Endothelial cell of umbilical vein (primary cell): ENCODE data around the gene TBC1D7. TPM values are rescaled to one million over a fixed set of nuclear protein-coding genes. Genes with fewer than 3 reads are reported as not detected.

ENCODE experiments used
- BruUV-seq: library from RNA; stranded (reverse); fragments of 400-500 nt; replicated peaks from 2 replicates; lab custom pipeline; 2021; lab: Mats Ljungman, UMichigan
- CTCF ChIA-PET: fragments of 300-600, 350-600 bp; sonication (Branson Sonifier 250); formaldehyde crosslinking; loops from one replicate; lab custom pipeline; 2021; ENCODE audit warnings: antibody characterized with exemption, inconsistent platforms; lab: Charles Lee
- POLR2A ChIA-PET: fragments of 300-600, 350-600 bp; sonication (Branson Sonifier 250); formaldehyde crosslinking; loops from one replicate; lab custom pipeline; 2021; ENCODE audit warnings: antibody characterized with exemption, inconsistent platforms; lab: Charles Lee
- DNase-seq: peaks from one replicate; pipeline ENCODE4 v3.0.0-alpha.2; 2011; ENCODE audit warnings: low read depth, low spot score
- FAIRE-seq: peaks from 2 replicates; lab custom pipeline; 2011; peaks lifted over from hg19 to GRCh38; lab: Jason Lieb, UNC
- H2AFZ ChIP-seq: 2 replicates; pipeline ENCODE4 v1.6.0; 2012; ENCODE audit warnings: low read depth, low read length, control low read depth, inconsistent platforms
- H3K27ac ChIP-seq: 2 replicates; pipeline ENCODE4 v1.5.1; 2011; ENCODE audit warnings: low read depth, mild to moderate bottlenecking, control low read depth, low read length, moderate library complexity; ENCODE audit not compliant: insufficient read depth
- H3K27me3 ChIP-seq, 2 experiments: 2 replicates each; pipeline versions ENCODE4 v1.6.0 to v1.6.1; 2011; ENCODE audit warnings: low read length in 2 of 2, mixed read lengths in 1 of 2; ENCODE audit not compliant: control insufficient read depth in 2 of 2, insufficient read depth in 2 of 2
- H3K36me3 ChIP-seq, 2 experiments: 2 replicates in 1 of 2; 3 replicates in 1 of 2; pipeline ENCODE4 v1.5.1; 2011; ENCODE audit warnings: low read length in 2 of 2, mild to moderate bottlenecking in 1 of 2, moderate library complexity in 1 of 2; ENCODE audit not compliant: control insufficient read depth in 2 of 2, insufficient read depth in 2 of 2; ENCODE audit errors: extremely low read depth in 1 of 2
- H3K4me1 ChIP-seq: 3 replicates; pipeline ENCODE4 v1.5.1; 2011; ENCODE audit warnings: mild to moderate bottlenecking, low read length; ENCODE audit not compliant: control insufficient read depth, insufficient read depth; ENCODE audit errors: extremely low read depth
- H3K4me2 ChIP-seq: 2 replicates; pipeline ENCODE4 v1.6.1; 2011; ENCODE audit warnings: low read length, control low read depth, mixed read lengths; ENCODE audit not compliant: insufficient read depth
- H3K4me3 ChIP-seq, 3 experiments: fragments of 200-600 bp in 1 of 3; sonication (generic), shearing (Covaris generic) in 1 of 3; replicated peaks in 1 of 3; 2 replicates each; pipeline ENCODE4 v1.5.1; 2011 to 2016; ENCODE audit warnings: control low read depth in 3 of 3, low read length in 3 of 3, mild to moderate bottlenecking in 2 of 3, inconsistent platforms in 1 of 3, low read depth in 1 of 3, moderate library complexity in 1 of 3; ENCODE audit not compliant: insufficient read depth in 1 of 3
- H3K79me2 ChIP-seq: 2 replicates; pipeline ENCODE4 v1.6.0; 2012; ENCODE audit warnings: low read length, inconsistent platforms; ENCODE audit not compliant: control insufficient read depth, insufficient read depth
- H3K9ac ChIP-seq: replicated peaks from 2 replicates; pipeline ENCODE3; 2011; ENCODE audit warnings: low read length, control low read depth; ENCODE audit not compliant: insufficient read depth; ENCODE audit errors: extremely low read depth
- H3K9me1 ChIP-seq: replicated peaks from 3 replicates; pipeline ENCODE4 v1.6.0; 2011; ENCODE audit warnings: mild to moderate bottlenecking, low read length; ENCODE audit not compliant: control insufficient read depth, insufficient read depth; ENCODE audit errors: extremely low read depth
- H3K9me3 ChIP-seq: replicated peaks from 2 replicates; pipeline ENCODE4 v1.5.1; 2012; ENCODE audit warnings: low read length, inconsistent platforms; ENCODE audit not compliant: control insufficient read depth, insufficient read depth
- H4K20me1 ChIP-seq: replicated peaks from 2 replicates; pipeline ENCODE3; 2011; ENCODE audit warnings: mild to moderate bottlenecking, low read length; ENCODE audit not compliant: control insufficient read depth, insufficient read depth; ENCODE audit errors: extremely low read depth
- EZH2 ChIP-seq: IDR thresholded peaks from 2 replicates; pipeline ENCODE4 v1.6.1; 2012; ENCODE audit warnings: borderline replicate concordance, low read depth, mild to moderate bottlenecking, moderate library complexity, low read length, inconsistent platforms; ENCODE audit not compliant: severe bottlenecking
- FOS ChIP-seq: IDR thresholded peaks from 2 replicates; pipeline ENCODE4 v1.6.1; 2011; ENCODE audit warnings: mild to moderate bottlenecking, low read length, moderate library complexity, borderline replicate concordance; ENCODE audit not compliant: insufficient read depth
- GATA2 ChIP-seq: IDR thresholded peaks from 2 replicates; pipeline ENCODE4 v1.7.0; 2011; ENCODE audit warnings: low read depth, mild to moderate bottlenecking, moderate library complexity, mixed read lengths, low read length; ENCODE audit not compliant: insufficient read length, insufficient read depth
- JUN ChIP-seq: IDR thresholded peaks from 2 replicates; pipeline ENCODE4 v1.6.1; 2011; ENCODE audit warnings: borderline replicate concordance, low read depth; ENCODE audit not compliant: insufficient read length, insufficient read depth
- MYC ChIP-seq: IDR thresholded peaks from one replicate; pipeline ENCODE4 v1.6.1; 2011; ENCODE audit warnings: mild to moderate bottlenecking, low read depth, low read length
- POLR2A ChIP-seq: IDR thresholded peaks from 2 replicates; pipeline ENCODE4 v1.6.1; 2012; ENCODE audit warnings: low read depth, mild to moderate bottlenecking, control low read depth, low read length
- POLR2AphosphoS5 ChIP-seq: IDR thresholded peaks from 2 replicates; pipeline ENCODE4 v1.6.1; 2012; ENCODE audit warnings: low read depth, mild to moderate bottlenecking, control low read depth, low read length, moderate library complexity; ENCODE audit not compliant: insufficient read depth
- dilution Hi-C: fragments of 300-500 bp; cut with MboI; formaldehyde crosslinking; loops from one replicate; pipeline ENCODE4 v1.15.0; 2019; ENCODE audit warnings: low sequenced_read_pairs; ENCODE audit not compliant: extremely low pct_ligation_motif_present
- intact Hi-C: fragments of 100-400 bp; cut with micrococcal nuclease; formaldehyde crosslinking; loops from one replicate; pipeline ENCODE4 v1.10.0; 2022
- polyA plus RNA-seq, 4 experiments: library from polyadenylated mRNA; depleted of rRNA in 3 of 4; stranded (reverse) in 3 of 4; unstranded in 1 of 4; fragments of >200 nt; gene quantifications; 2 replicates each; pipeline versions ENCODE4 v1.2.1 to v1.2.3, GENCODE V29; 2011 to 2012; ENCODE audit warnings: missing spikeins in 1 of 4
- total RNA-seq: library from RNA; stranded (reverse); gene quantifications from 2 replicates; pipeline ENCODE4 v1.2.3, GENCODE V29; 2021

The TBC1D7 gene
- total and polyA plus RNA-seq, 2 donors (not counting 3 experiments of a cell fraction or from before 2014, with no cell fraction given): 26.6 to 28.1 TPM

DNA sequence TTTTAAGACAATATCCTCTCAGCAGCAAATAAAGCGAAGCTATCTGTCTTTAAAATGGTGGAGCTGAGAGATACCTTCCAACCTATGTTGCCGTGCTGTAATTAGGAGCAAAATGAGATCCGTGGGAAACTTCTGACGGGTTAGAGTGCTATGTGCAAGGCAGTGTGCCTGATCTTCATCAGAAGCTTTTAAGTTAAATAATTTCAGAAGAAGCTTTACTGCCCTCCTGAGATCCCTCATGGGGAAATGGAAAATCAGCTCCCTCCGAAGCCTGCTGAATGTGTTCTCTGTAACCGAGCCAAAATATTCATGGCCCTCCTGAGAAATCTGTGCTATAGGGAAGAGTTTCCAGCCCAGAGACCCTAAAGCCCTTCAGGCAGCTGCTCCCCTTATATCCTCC lies 43.7 kb upstream of the TBC1D7 start:
- Histone ChIP-seq H3K9me3 (no peaks in the 10 kb centered on the region), H3K27me3 (no peaks in the 10 kb centered on the region), H3K4me3 (no peak overlapping the region), H3K9ac (no peak overlapping the region), H3K4me1 (peaks cover 22% of the 10 kb centered on the region), H3K79me2 (no peaks in the 10 kb centered on the region), H3K27ac (no peak overlapping the region), H2AFZ (no peak overlapping the region), H4K20me1 (no peaks in the 10 kb centered on the region), H3K36me3 (no peaks in the 10 kb centered on the region), H3K9me1 (no peaks in the 10 kb centered on the region), H3K4me2 (no peak overlapping the region)
- FAIRE-seq: no peak
- CTCF ChIA-PET: interaction anchor here (0.9 to 2.3 kb wide), 9 partner anchors 9 to 204 kb away, joined by 3 to 13 read pairs (median 5); partner anchors contain the start of genes GFOD1 and SIRT5
- intact Hi-C loops (loop anchor here (2.0 kb wide), 1 partner anchor 23 kb away; no protein-coding TSS in a partner anchor), dilution Hi-C loops (no loop called here)
- no peak for DNase-seq
- BruUV-seq: no TSS peak
- TF ChIP-seq GATA2 (no peak), POLR2AphosphoS5 (no peak), JUN (no peak), EZH2 (no peak), FOS (no peak), POLR2A (no peak), MYC (no peak)
- POLR2A ChIA-PET: no interaction called here

GRCh38 chr6:13371421-13372072 lies 43.2 kb upstream of the TBC1D7 start:
- no peaks in the 10 kb centered on the region for H3K27me3 ChIP-seq
- FAIRE-seq (no peak), DNase-seq (no peak)
- H2AFZ ChIP-seq: no peak overlapping the region
- intact Hi-C loops (loop anchor here (2.0 kb wide), 1 partner anchor 23 kb away; no protein-coding TSS in a partner anchor), dilution Hi-C loops (no loop called here)
- no peaks in the 10 kb centered on the region for H3K9me3 ChIP-seq
- CTCF ChIA-PET: interaction anchor here (0.9 to 2.3 kb wide), 8 partner anchors 8 to 203 kb away, joined by 3 to 13 read pairs (median 5); partner anchors contain the start of genes GFOD1 and SIRT5
- no peaks in the 10 kb centered on the region for H3K36me3 ChIP-seq
- no TSS peak for BruUV-seq
- TF ChIP-seq EZH2: no peak
- no peak for TF ChIP-seq FOS
- no peak for TF ChIP-seq JUN
- TF ChIP-seq GATA2: no peak
- no peaks in the 10 kb centered on the region for H3K79me2 ChIP-seq
- no peaks in the 10 kb centered on the region for H4K20me1 ChIP-seq
- POLR2A ChIA-PET: no interaction called here
- H3K9me1 ChIP-seq: no peaks in the 10 kb centered on the region
- no peak overlapping the region for H3K27ac ChIP-seq
- H3K4me1 ChIP-seq: peaks cover 23% of the 10 kb centered on the region
- no peak overlapping the region for H3K9ac ChIP-seq
- no peak overlapping the region for H3K4me2 ChIP-seq
- H3K4me3 ChIP-seq: no peak overlapping the region
